Mucosa of descending colon (tissue), 3 donors: ENCODE results near the gene TTLL6. TPM values are rescaled to one million over a fixed set of nuclear protein-coding genes. Genes with fewer than 3 reads are reported as not detected.

Experiments
- ATAC-seq: fragments of 200-7000 bp; cut with Tn5 transposase; one replicate; pipeline ENCODE4 v1.9.1; 2020; ENCODE audit warnings: mild to moderate bottlenecking, moderate library complexity
- DNase-seq, 3 donors: peaks; one replicate each; pipeline ENCODE4 v3.0.0-alpha.2; 2020
- H3K36me3 ChIP-seq: fragments of 200-600 bp; one replicate; pipeline ENCODE4 v1.8.0; 2021; ENCODE audit warnings: low read depth, mild to moderate bottlenecking
- H3K4me1 ChIP-seq: fragments of 200-600 bp; one replicate; pipeline ENCODE4 v1.8.0; 2021; ENCODE audit warnings: low read depth, mild to moderate bottlenecking
- H3K4me3 ChIP-seq: fragments of 200-600 bp; one replicate; pipeline ENCODE4 v1.8.0; 2021; ENCODE audit warnings: mild to moderate bottlenecking
- H3K9me3 ChIP-seq: fragments of 200-600 bp; one replicate; pipeline ENCODE4 v1.8.0; 2021; ENCODE audit warnings: mild to moderate bottlenecking
- CTCF ChIP-seq: fragments of 200-600 bp; IDR thresholded peaks from one replicate; pipeline ENCODE4 v1.8.0; 2022; ENCODE audit warnings: antibody characterized with exemption, mild to moderate bottlenecking
- intact Hi-C, 2 donors: fragments of 100-400 bp; cut with DNase I in 1 of 2; cut with micrococcal nuclease in 1 of 2; formaldehyde crosslinking; loops; one replicate each; pipeline versions ENCODE4 v1.11.0 to v1.11.1; 2022; cut with DNase I, micrococcal nuclease
- total RNA-seq, 3 donors: library from RNA; stranded (reverse); fragmentation: NEBNext Ultra II Directional in 2 of 3; extraction: Animal tissue kit (Norgen Biotek cat#: 25700) in 2 of 3; gene quantifications; one replicate each; pipeline versions ENCODE4 v1.2.1 to v1.2.4, GENCODE V29; 2021 to 2023
- donor health status: DM: no; HTN: no; CAD: no; lungs with moderate emphysema.
- donor health status: DM: no; HTN: no; CAD: no.
- donor health status: DM: no; HTN: yes; CAD: no.

TTLL6 gene
- total RNA-seq, 3 donors from 2014 or later: 10.7 to 25.1 (median 12.2) TPM

- no peaks in the 10 kb centered on the region for H3K9me3 ChIP-seq
- H3K4me3 ChIP-seq: no peak overlapping the region
- DNase-seq (no peak), ATAC-seq (no peak)
- no peaks in the 10 kb centered on the region for H3K4me1 ChIP-seq
- no peaks in the 10 kb centered on the region for H3K36me3 ChIP-seq
- intact Hi-C loops: no loop called here
- no peak for TF ChIP-seq CTCF
These were observed 47.9 kb downstream of the TTLL6 start for GRCh38 chr17:48769009-48769675.

- intact Hi-C loops: no loop called here
- no peak for TF ChIP-seq CTCF
- DNase-seq: no peak
These were observed 49.7 kb downstream of the TTLL6 start for GRCh38 chr17:48767263-48767774.

GRCh38 chr17:48761114-48761513, 55.9 kb downstream of the TTLL6 start:
- intact Hi-C loops: no loop called here
- TF ChIP-seq CTCF: no peak
- DNase-seq (no peak), ATAC-seq (no peak)
- Histone ChIP-seq H3K4me3 (no peak overlapping the region), H3K4me1 (peaks cover 10% of the 10 kb centered on the region), H3K9me3 (no peaks in the 10 kb centered on the region), H3K36me3 (no peaks in the 10 kb centered on the region)

More at GRCh38 chr17:48767263-48767774, 49.7 kb downstream of the TTLL6 start:
- no peak for ATAC-seq
- H3K9me3 ChIP-seq: no peaks in the 10 kb centered on the region
- no peaks in the 10 kb centered on the region for H3K36me3 ChIP-seq
- H3K4me1 ChIP-seq: no peaks in the 10 kb centered on the region
- no peak overlapping the region for H3K4me3 ChIP-seq

GRCh38 chr17:48760411-48760810, 56.6 kb downstream of the TTLL6 start:
- Histone ChIP-seq H3K9me3 (no peaks in the 10 kb centered on the region), H3K4me1 (peaks cover 10% of the 10 kb centered on the region), H3K36me3 (no peaks in the 10 kb centered on the region), H3K4me3 (no peak overlapping the region)
- TF ChIP-seq CTCF: no peak
- ATAC-seq (peak; percentile 90), DNase-seq (peak; percentile 71 to 82 (median 77))
- intact Hi-C loops: no loop called here

- Histone ChIP-seq H3K36me3 (no peaks in the 10 kb centered on the region), H3K4me3 (no peak overlapping the region), H3K9me3 (no peaks in the 10 kb centered on the region), H3K4me1 (peaks cover 14% of the 10 kb centered on the region)
- TF ChIP-seq CTCF: no peak
- no peak for DNase-seq
- no peak for ATAC-seq
- intact Hi-C loops: no loop called here
These were observed 57.7 kb downstream of the TTLL6 start for GRCh38 chr17:48759288-48759687.
